ENCODE results near the gene AMH. TPM values are rescaled to one million over a fixed set of nuclear protein-coding genes. Genes with fewer than 3 reads are reported as not detected.

Gene AMH
- 47.2 TPM for polyA plus RNA-seq (2012; ENCODE audit: insufficient read length, low read depth)

GRCh38 chr19:2249010-2249866, at the start of gene AMH:
Gene AMH, plus strand, starts transcription at chr19:2249323. Its CDS starts 10 bp downstream, at chr19:2249333.
- no peak for TF ChIP-seq FOXP2 (optimal IDR thresholded peaks at IDR 0.05; ENCODE audit: borderline replicate concordance, extremely low read depth, extremely low read length, insufficient read depth)
- TF ChIP-seq POLR2AphosphoS5 (IDR thresholded peaks at IDR 0.05; ENCODE audit: low read depth, low read length), result 0 out of 2 replicates have a peak, but pooled peaks have one; percentile 33

GRCh38 chr19:2199861-2200623, 49.1 kb upstream of the AMH start:
- TF ChIP-seq POLR2AphosphoS5 (IDR thresholded peaks at IDR 0.05; ENCODE audit: low read depth, low read length) (no peak), SIN3A (IDR thresholded peaks at IDR 0.05; ENCODE audit: borderline replicate concordance, insufficient read depth, low read length) (no peak), TAF1 (IDR thresholded peaks at IDR 0.05; ENCODE audit: borderline replicate concordance, insufficient read depth, low read length) (no peak), REST (IDR thresholded peaks at IDR 0.05; ENCODE audit: insufficient read depth in 1 of 2, low read depth in 2 of 2, low read length in 2 of 2) (no peak), FOXP2 (optimal IDR thresholded peaks at IDR 0.05; ENCODE audit: borderline replicate concordance, extremely low read depth, extremely low read length, insufficient read depth) (no peak)

GRCh38 chr19:2201473-2202148, 47.5 kb upstream of the AMH start:
- TF ChIP-seq TAF1 (IDR thresholded peaks at IDR 0.05; ENCODE audit: borderline replicate concordance, insufficient read depth, low read length), result no peak
- TF ChIP-seq POLR2AphosphoS5 (IDR thresholded peaks at IDR 0.05; ENCODE audit: low read depth, low read length), result no peak
- TF ChIP-seq REST (IDR thresholded peaks at IDR 0.05; ENCODE audit: insufficient read depth in 1 of 2, low read depth in 2 of 2, low read length in 2 of 2), result no peak
- no peak for TF ChIP-seq SIN3A (IDR thresholded peaks at IDR 0.05; ENCODE audit: borderline replicate concordance, insufficient read depth, low read length)
- TF ChIP-seq FOXP2 (optimal IDR thresholded peaks at IDR 0.05; ENCODE audit: borderline replicate concordance, extremely low read depth, extremely low read length, insufficient read depth), result no peak

- TF ChIP-seq POLR2AphosphoS5 (IDR thresholded peaks at IDR 0.05; ENCODE audit: low read depth, low read length), result no peak
- TF ChIP-seq REST (IDR thresholded peaks at IDR 0.05; ENCODE audit: insufficient read depth in 1 of 2, low read depth in 2 of 2, low read length in 2 of 2), result no peak
- no peak for TF ChIP-seq FOXP2 (optimal IDR thresholded peaks at IDR 0.05; ENCODE audit: borderline replicate concordance, extremely low read depth, extremely low read length, insufficient read depth)
- TF ChIP-seq SIN3A (IDR thresholded peaks at IDR 0.05; ENCODE audit: borderline replicate concordance, insufficient read depth, low read length), result no peak
- TF ChIP-seq TAF1 (IDR thresholded peaks at IDR 0.05; ENCODE audit: borderline replicate concordance, insufficient read depth, low read length), result no peak
Observed at GRCh38 chr19:2202366-2202765, 46.8 kb upstream of the AMH start.

GRCh38 chr19:2207008-2207407, 42.1 kb upstream of the AMH start:
- TF ChIP-seq SIN3A (IDR thresholded peaks at IDR 0.05; ENCODE audit: borderline replicate concordance, insufficient read depth, low read length) (no peak), POLR2AphosphoS5 (IDR thresholded peaks at IDR 0.05; ENCODE audit: low read depth, low read length) (no peak), FOXP2 (optimal IDR thresholded peaks at IDR 0.05; ENCODE audit: borderline replicate concordance, extremely low read depth, extremely low read length, insufficient read depth) (no peak), TAF1 (IDR thresholded peaks at IDR 0.05; ENCODE audit: borderline replicate concordance, insufficient read depth, low read length) (no peak), REST (IDR thresholded peaks at IDR 0.05; ENCODE audit: insufficient read depth in 1 of 2, low read depth in 2 of 2, low read length in 2 of 2) (no peak)
